ENCODE results near the gene POLR2C.

DNA sequence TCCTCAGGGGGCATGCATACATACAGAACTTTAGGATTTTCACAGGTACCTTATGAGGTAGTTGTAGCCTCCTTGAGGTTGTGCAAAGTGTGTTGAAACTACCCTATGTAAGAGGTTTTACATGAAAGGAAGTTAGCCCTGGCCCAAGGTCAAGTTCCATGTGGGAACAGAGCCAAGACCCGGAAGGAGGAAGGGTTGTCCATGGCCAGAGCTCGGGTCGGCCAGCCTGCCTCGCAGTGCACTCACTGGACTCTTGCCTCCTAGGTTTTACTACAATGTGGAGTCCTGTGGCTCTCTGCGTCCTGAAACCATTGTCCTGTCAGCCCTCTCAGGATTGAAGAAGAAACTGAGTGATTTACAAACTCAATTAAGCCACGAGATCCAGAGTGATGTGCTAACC is 8.2 kb downstream of the POLR2C start:
- TF ChIP-seq CTCF (conservative IDR thresholded peaks at IDR 0.05; ENCODE audit: low read depth in 2 of 2) = no peak
- TF ChIP-seq EZH2 (IDR thresholded peaks at IDR 0.05; ENCODE audit: low read depth, unreplicated experiment) = no peak
- no peak for TF ChIP-seq POLR2AphosphoS5 (IDR thresholded peaks at IDR 0.05; ENCODE audit: low read depth)
- TF ChIP-seq REST (IDR thresholded peaks at IDR 0.05; ENCODE audit: unreplicated experiment) = no peak

Data from GM23338 (cell line).